Endodermal cell (in vitro differentiated cells): ENCODE measurements around the gene ZNF689. TPM values are rescaled to one million over a fixed set of nuclear protein-coding genes. Genes with fewer than 3 reads are reported as not detected.
"Not testable (repeated sequence)": the region's sequence is repeated elsewhere in the genome, so short reads cannot be mapped to it uniquely, and the experiment has no call there.

Source experiments
- DNase-seq: peaks from one replicate; pipeline ENCODE4 v3.0.0-alpha.2; 2017
- H3K27ac ChIP-seq: 2 replicates; pipeline ENCODE4 v1.5.1; 2013; ENCODE audit warnings: mild to moderate bottlenecking, low read depth, low read length, moderate library complexity
- H3K27me3 ChIP-seq: 2 replicates; pipeline ENCODE4 v1.6.1; 2013; ENCODE audit warnings: mild to moderate bottlenecking, low read length, moderate library complexity; ENCODE audit not compliant: insufficient read depth, control insufficient read depth, poor library complexity, severe bottlenecking
- H3K36me3 ChIP-seq: 2 replicates; pipeline ENCODE4 v1.7.0; 2013; ENCODE audit warnings: mild to moderate bottlenecking, low read length, moderate library complexity; ENCODE audit not compliant: control insufficient read depth, insufficient read depth
- H3K4me1 ChIP-seq: one replicate; pipeline ENCODE4 v1.7.0; 2013; ENCODE audit warnings: low read length; ENCODE audit not compliant: control insufficient read depth, insufficient read depth
- H3K4me3 ChIP-seq: 2 replicates; pipeline ENCODE4 v1.5.1; 2013; ENCODE audit warnings: mild to moderate bottlenecking, low read length, moderate library complexity
- H3K9ac ChIP-seq: 2 replicates; pipeline ENCODE4 v1.6.1; 2013; ENCODE audit warnings: mild to moderate bottlenecking, low read length, moderate library complexity; ENCODE audit not compliant: poor library complexity, severe bottlenecking; ENCODE audit errors: extremely low read depth
- H3K9me3 ChIP-seq: 2 replicates; pipeline ENCODE4 v1.6.1; 2013; ENCODE audit warnings: mild to moderate bottlenecking, low read length, moderate library complexity; ENCODE audit not compliant: control insufficient read depth
- H3K27ac Mint-ChIP-seq: 2 replicates; pipeline ENCODE4 v1.8.0; 2020; ENCODE audit warnings: mixed read lengths
- H3K27me3 Mint-ChIP-seq: 2 replicates; pipeline ENCODE4 v1.8.0; 2021; ENCODE audit warnings: mild to moderate bottlenecking, mixed read lengths; ENCODE audit not compliant: insufficient read depth
- H3K36me3 Mint-ChIP-seq: 2 replicates; pipeline ENCODE4 v1.8.0; 2020; ENCODE audit warnings: low read depth, mixed read lengths
- H3K4me1 Mint-ChIP-seq: 2 replicates; pipeline ENCODE4 v1.8.0; 2020; ENCODE audit warnings: mixed read lengths
- H3K4me3 Mint-ChIP-seq: 2 replicates; pipeline ENCODE4 v1.8.0; 2020; ENCODE audit warnings: mild to moderate bottlenecking, moderate library complexity, mixed read lengths
- H3K9me3 Mint-ChIP-seq: 2 replicates; pipeline ENCODE4 v1.8.0; 2020; ENCODE audit warnings: mild to moderate bottlenecking, mixed read lengths
- CTCF ChIP-seq: fragments of 200-600 bp; sonication (generic); conservative IDR thresholded peaks from 2 replicates; pipeline ENCODE4 v1.5.0; 2021; ENCODE audit warnings: antibody characterized with exemption, mild to moderate bottlenecking
- WGBS, 2 experiments: methylation state at CpG; one replicate each; pipeline versions ENCODE4 v1.1.5 to v1.1.7; 2013; ENCODE audit warnings: missing lambda C conversion rate in 2 of 2, mixed read lengths in 1 of 2; ENCODE audit not compliant: insufficient coverage in 1 of 2, insufficient read length in 1 of 2; 5-methylcytosine and 5-hydroxymethylcytosine counted together
- total RNA-seq, 2 donors: library from RNA; stranded (reverse); fragmentation: NEBNext Ultra II Directional in 1 of 2; extraction: Animal tissue kit (Norgen Biotek cat#: 25700) in 1 of 2; gene quantifications; 2 replicates in 1 of 2; 3 replicates in 1 of 2; pipeline ENCODE4 v1.2.1, GENCODE V29; 2021

ZNF689 gene
- total RNA-seq, 2 donors from 2014 or later: 13.0 to 15.8 TPM

GRCh38 chr16:30592871-30593270 lies 17.3 kb downstream of the ZNF689 start:
- Mint-ChIP-seq H3K27me3 (no peaks in the 10 kb centered on the region), H3K4me3 (no peak overlapping the region), H3K36me3 (peaks cover 18% of the 10 kb centered on the region), H3K27ac (no peak overlapping the region), H3K4me1 (no peaks in the 10 kb centered on the region), H3K9me3 (no peaks in the 10 kb centered on the region)
- TF ChIP-seq CTCF: no peak
- DNase-seq: no peak
- Histone ChIP-seq H3K4me1 (no peaks in the 10 kb centered on the region), H3K4me3 (no peak overlapping the region), H3K27me3 (no peaks in the 10 kb centered on the region), H3K9me3 (peaks cover 6% of the 10 kb centered on the region), H3K27ac (no peak overlapping the region), H3K36me3 (peaks cover 2% of the 10 kb centered on the region), H3K9ac (no peak overlapping the region)
- WGBS, 2 experiments: 73 to 91% methylated on average over 3 to 4 of the region's 4 CpGs

GRCh38 chr16:30590869-30591268 lies 19.3 kb downstream of the ZNF689 start:
- H3K9me3 ChIP-seq, H3K9ac ChIP-seq, DNase-seq, H3K4me1 ChIP-seq, H3K9me3 Mint-ChIP-seq, H3K27ac Mint-ChIP-seq, H3K4me3 ChIP-seq, H3K4me3 Mint-ChIP-seq, H3K4me1 Mint-ChIP-seq, H3K36me3 ChIP-seq, H3K27me3 Mint-ChIP-seq, H3K27ac ChIP-seq, H3K27me3 ChIP-seq: not testable (repeated sequence)
- 96% methylated on average over 4 to 7 of the region's 9 CpGs for WGBS, 2 experiments
- H3K36me3 Mint-ChIP-seq: peaks cover 32% of the 10 kb centered on the region

GRCh38 chr16:30589582-30589981 lies 20.6 kb downstream of the ZNF689 start:
- H3K9ac ChIP-seq, H3K36me3 ChIP-seq, H3K27me3 Mint-ChIP-seq, H3K4me1 ChIP-seq, H3K4me3 Mint-ChIP-seq, H3K27ac Mint-ChIP-seq, H3K27ac ChIP-seq, H3K4me3 ChIP-seq, H3K27me3 ChIP-seq, H3K4me1 Mint-ChIP-seq, DNase-seq, H3K9me3 ChIP-seq, H3K9me3 Mint-ChIP-seq: not testable (repeated sequence)
- H3K36me3 Mint-ChIP-seq: peaks cover 22% of the 10 kb centered on the region
- WGBS, 2 experiments: 100% methylated on average over 1 to 2 of the region's 2 CpGs

GRCh38 chr16:30588651-30589050 lies 21.5 kb downstream of the ZNF689 start:
- Histone ChIP-seq H3K4me3 (no peak overlapping the region), H3K9me3 (no peaks in the 10 kb centered on the region), H3K36me3 (peaks cover 12% of the 10 kb centered on the region), H3K27me3 (no peaks in the 10 kb centered on the region), H3K27ac (no peak overlapping the region), H3K4me1 (no peaks in the 10 kb centered on the region), H3K9ac (no peak overlapping the region)
- Mint-ChIP-seq H3K27ac (no peak overlapping the region), H3K36me3 (peaks cover 20% of the 10 kb centered on the region), H3K4me3 (no peak overlapping the region), H3K9me3 (no peaks in the 10 kb centered on the region), H3K4me1 (peaks cover 6% of the 10 kb centered on the region), H3K27me3 (no peaks in the 10 kb centered on the region)
- no peak for DNase-seq
- 79 to 96% methylated on average over 2 of the region's 2 CpGs for WGBS, 2 experiments
- TF ChIP-seq CTCF: no peak
